ENCODE data around the gene RRP9.
"Not testable (repeated sequence)": the region's sequence is repeated elsewhere in the genome, so short reads cannot be mapped to it uniquely, and the experiment has no call there.

Gene RRP9

DNA sequence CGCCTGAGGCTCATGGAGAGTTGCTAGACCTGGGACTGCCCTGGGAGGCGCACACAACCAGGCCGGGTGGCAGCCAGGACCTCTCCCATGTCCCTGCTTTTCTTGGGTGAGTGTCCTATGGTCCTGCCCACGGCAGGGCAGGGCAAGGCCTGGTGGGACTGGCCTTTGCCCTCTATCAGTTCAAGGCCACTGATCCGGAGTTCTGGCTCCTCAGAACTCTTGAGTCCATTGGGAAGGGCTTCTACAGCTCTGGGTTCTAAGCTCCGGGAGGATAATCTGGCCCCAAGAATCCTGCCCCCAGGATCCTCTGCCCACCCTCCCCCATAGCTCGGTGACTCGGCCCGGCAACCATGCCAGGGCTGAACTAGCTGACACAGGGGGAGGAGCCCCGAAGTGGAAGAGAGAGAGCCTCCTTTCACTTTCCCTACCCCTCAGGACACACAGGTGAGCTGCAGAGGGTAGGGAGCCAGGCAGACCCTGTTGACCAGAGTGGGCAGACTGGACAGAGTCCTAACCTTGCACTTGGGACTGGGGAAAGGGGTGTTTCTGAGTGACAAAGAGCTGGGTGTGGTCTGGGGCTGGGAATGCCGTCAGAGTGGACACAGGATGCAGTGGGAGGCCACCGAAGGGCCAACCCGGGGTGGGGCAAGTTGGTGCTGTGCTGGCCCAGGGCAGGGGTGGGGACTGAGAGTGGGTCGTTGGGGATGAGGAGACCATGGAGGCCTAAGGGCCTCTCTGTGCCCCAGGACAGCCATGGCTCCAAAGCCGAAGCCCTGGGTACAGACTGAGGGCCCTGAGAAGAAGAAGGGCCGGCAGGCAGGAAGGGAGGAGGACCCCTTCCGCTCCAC lies 1.1 kb upstream of the RRP9 start:
- peak in 1 of 2 donors; percentile 40 for DNase-seq (ENCODE audit: extremely low read depth in 1 of 2, low read depth in 1 of 2)

DNA sequence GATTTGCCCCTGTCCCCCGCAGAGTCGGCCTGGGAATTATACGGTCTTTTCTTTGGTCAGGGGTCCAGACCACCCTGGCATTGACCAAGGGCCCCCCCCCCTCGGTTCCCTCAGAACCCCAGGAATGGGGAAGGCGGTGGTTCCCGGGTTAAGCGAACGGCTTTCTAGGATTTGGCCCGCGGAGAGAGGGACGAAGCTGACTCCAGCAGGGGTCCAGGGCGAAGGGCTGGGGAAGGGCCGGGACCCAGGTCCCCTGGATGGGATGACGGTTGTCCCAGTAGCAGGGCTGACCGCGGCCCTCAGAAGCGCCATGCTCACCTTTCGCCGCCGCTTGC lies 274 bp downstream of the RRP9 start:
- no peak for DNase-seq (ENCODE audit: extremely low read depth in 1 of 2, low read depth in 1 of 2)

DNA sequence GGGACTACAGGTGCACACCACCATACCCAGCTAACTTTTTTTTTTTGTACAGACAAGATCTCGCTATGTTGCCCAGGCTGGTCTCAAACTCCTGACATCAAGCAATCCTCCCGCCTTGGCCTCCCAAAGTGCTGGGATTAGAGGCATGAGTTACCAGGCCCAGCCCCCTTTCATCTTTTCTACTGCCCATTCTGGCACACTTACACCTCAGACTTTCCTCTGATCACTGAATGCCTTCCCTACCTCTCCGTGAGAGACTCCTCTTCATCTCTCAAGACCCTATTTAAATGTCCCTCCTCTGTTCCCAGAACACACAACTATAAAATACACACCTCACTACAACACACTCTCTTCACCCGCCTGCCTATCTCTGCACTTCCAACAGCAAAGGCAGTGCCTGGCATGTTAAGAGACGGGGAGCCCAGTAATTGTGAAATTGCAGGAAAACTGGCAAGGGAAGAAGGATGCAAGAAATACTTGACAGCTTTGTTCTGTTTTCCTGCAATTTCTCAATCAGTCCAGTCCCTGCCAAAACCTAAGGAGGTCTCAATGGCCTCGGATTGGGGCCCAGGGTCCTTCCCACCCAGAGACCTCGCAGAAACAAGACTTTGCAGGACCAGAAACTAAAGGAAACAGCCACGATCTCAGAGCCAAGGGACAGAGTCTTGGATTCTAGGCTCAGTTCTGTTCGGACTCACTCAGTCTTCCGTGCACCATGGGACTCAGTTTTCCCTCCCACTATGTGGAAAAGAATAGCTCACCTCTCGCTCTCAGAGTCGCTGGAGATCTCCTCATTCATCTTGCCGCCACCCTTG lies 849 bp downstream of the RRP9 start:
- no peak for DNase-seq (ENCODE audit: extremely low read depth in 1 of 2, low read depth in 1 of 2)

DNA sequence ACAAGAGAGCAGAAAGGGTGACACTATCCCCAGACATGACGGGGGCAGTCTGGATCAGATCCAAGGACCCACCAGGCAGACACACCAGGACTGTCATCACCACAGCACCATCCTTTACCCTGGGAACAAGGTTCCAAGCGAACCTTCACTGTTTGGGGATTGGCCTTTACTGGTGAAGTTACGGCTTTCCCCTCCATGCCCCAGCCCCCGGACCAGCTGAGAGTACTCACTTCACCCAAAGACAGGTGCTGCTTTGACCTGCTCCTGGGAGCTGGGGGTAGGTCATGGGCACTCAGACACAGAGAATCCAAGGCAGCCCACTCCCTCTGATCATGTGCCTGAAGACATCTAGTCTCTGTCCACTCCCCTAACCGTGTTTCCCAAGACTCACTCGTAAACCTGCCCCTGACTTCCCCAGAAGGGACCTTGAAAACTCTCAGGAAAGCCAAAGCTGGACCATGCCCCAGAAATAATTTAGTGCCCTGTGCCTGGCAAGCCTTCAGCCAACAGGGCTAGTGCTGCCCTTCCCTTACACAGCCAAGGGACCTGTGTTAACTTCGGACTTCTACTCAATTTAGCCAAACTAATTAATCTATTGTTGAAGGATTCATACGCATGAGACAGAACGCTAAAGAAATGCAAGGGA lies 2.8 kb downstream of the RRP9 start:
- DNase-seq (ENCODE audit: extremely low read depth in 1 of 2, low read depth in 1 of 2): no peak

DNA sequence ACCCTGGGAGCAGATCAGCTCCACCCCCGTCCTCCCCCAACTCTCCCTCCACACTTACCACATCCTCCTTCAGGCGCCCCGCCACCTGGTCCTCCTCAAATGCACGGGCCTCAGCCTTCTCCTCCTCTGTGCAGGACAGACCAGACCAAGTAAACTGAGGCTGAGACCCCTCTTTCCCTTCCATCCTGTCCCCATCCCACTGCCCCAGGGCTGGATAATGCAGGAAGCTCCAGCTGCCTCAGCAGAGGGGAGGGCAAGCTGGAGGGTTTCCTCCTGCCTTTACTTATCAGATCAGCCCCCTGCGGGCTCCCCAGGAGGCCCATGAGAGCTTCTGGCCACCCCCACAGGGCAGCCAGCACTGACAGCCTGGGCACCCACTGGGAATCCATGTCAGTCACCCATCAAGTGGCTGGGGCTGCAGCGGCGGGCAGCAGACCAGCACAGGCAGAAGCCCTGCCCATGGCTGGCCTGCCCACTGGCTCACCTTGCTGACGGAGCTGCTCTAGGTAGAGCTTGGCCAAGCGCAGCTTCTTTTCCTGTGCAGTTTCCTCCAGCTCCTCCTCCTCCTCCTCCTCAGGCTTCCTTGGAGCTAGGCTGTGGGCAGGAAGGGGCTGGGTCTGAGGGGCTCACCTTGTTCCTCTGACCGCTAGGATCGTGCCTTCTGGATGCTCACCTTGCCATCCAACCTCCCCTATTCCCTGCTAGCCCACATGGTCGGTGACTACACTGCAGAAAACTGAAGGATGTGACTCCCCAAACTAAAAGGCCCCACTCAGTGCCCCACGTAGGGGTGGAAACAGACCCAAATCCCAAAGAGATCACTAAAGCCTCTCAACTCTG lies 3.9 kb downstream of the RRP9 start:
- no peak for DNase-seq (ENCODE audit: extremely low read depth in 1 of 2, low read depth in 1 of 2)

DNA sequence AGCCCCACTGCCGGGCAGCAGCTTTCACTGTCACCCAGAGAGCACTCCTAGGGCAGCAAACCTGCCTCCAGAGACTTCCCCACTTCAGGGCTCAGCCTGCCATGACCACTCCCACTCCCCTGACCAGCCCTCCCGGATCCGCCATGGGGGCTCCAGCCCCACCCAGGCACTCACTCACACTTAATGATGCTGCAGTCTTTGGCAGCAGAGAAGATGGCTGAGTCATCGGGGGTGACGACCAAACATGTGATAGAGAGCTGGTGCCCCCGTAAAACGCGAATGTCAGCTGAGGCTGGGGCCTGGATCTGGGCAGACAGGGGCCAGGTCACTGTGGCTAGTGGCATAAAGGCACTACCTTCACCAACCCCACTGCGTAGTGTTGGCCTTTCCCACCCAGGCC lies 4.7 kb downstream of the RRP9 start:
- DNase-seq (ENCODE audit: extremely low read depth in 1 of 2, low read depth in 1 of 2): no peak

DNA sequence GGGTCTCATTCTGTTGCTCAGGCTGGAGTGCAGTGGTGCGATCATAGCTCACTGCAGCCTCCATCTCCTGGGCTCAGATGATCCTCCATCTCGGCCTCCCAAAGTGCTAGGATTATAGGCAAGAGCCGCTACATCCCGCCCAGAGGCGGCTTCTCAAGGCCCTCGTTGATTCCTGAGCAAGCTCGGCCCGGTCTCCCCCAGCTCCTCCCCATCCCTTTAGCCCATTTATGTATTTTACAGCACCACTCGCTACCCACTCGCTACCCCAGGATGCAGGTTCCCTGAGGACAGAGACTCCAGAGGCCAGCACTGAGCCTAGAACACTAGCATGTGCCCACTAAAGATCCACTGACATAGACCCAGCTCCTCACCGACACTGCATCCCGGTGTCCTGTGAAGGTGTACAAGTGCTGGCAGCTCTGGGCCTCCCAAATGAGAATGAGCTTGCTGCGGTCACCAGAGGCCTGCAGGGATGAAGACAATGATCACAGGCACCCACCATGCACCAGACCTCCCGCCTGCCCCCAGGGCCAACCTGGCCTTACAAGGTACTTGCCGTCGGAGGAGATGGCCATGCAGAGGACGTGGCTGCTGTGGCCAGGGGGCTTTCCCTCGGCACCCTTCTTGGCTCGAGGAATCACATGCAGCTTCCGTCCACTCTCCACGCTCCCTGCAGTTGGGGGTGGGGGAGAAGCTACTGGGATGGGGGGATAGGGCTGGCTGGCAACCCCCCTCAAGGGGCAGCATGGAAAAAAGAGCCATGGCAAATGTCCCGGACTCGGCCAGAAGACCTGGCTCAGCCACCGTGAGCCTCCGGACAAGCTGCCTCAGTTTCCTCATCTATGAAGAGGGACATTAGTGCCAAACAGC lies 5.6 kb downstream of the RRP9 start:
- no peak for DNase-seq (ENCODE audit: extremely low read depth in 1 of 2, low read depth in 1 of 2)

DNA sequence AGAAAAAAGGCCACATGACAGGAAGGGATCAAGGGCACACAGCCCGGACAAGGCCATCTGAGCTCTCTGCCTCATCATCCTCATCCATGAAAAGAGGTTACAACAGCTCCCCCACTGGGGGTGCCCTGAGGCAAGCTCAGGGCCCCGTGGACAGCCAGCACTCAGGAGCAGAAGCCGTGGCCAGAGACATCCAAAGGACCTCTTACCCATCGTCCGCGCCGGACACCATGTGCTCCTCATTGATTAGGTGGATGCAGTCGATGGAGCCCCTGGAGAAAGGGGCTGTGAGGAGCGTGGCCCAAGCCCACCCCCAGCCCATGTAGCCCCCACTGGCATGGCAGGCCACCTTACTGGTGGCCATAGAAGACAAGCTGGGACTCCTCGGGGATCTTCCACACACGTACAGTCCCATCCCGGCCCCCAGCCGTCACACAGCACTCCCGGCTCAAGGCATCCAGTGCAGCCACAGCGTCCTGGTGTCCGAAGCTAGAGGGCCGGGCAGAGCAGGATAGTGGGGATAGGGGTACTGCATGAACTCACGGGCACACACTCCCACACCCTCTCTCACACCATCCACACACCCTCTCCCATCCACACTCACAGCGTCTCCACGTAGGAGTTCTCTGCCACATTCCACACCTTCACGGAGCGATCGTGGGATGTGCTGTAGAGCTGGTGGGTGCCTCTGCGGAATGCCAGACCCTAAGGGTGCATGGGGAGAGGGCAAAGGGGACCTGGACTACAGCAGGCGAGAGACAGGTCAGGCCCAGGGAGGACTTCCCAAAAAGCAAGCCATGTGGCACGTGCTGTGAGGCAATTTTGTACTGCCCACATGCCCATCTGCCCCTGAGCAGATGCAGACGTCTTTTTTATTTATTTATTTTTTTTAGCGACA lies 6.5 kb downstream of the RRP9 start:
- no peak for DNase-seq (ENCODE audit: extremely low read depth in 1 of 2, low read depth in 1 of 2)

DNA sequence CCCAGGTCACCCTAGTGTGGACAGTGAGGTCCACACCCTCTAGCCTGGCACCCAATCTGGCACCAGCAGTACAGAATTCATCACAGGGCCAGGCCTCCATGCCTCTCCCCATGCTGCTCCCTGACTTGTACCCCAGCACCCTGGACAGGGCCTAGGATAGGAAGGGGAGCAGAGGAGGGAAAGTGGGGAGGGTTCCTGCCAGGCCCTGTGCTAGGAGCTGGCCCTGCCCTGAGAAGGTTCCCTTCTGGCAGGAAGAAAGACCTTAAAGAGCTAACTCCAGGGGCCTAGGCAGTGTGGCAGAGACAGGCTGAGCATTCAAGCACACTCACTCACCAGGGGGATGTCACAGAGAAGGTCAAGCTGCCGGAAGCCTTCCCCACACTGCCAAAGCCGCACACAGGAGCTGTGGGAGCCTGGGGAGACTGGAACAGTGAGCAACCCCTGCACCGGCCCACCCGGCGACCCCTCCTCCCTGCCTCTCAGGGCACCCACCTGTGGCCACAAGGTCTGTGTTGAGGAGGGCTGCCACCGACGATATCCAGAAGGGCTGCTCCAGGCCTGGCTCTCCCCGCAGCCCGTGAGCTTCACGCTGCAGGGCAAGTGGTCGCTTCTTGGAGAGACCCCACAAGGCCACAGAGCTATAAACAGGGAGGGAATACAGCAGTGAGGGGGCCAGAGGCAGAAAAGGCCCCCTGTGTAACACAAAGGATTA lies 7.4 kb downstream of the RRP9 start:
- DNase-seq (ENCODE audit: extremely low read depth in 1 of 2, low read depth in 1 of 2): no peak

DNA sequence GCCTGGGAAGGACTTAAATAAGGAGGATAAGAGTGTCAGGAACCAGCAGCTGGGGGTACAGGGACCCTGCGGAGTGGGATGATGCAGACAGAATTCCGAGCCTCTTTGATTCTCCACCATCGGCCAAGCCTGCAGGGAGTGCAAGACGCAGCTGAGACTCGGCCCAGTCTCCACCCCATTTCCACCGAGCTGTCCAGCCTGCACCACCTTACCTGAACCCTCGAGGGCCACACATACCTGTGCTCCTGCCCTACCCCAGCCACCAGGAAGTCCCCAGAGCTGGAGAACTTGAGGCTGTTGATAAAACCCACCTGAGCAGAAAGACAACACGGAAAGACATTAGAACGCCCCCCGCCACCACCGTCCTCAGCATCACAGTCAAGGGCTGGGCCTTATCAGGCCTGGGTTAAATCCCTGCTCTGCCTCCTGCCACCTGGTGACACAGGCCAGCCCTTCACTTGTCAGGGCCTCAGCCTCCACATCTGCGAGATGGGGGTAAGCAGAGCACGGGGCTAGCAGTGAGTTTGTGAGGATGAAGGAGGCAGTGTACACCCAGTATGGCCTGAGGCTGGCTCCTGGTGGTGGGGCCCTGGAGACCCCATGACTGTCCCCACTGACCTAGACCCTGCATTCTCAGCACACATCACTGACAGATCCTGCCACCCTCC lies 8.1 kb downstream of the RRP9 start:
- DNase-seq (ENCODE audit: extremely low read depth in 1 of 2, low read depth in 1 of 2): no peak

DNA sequence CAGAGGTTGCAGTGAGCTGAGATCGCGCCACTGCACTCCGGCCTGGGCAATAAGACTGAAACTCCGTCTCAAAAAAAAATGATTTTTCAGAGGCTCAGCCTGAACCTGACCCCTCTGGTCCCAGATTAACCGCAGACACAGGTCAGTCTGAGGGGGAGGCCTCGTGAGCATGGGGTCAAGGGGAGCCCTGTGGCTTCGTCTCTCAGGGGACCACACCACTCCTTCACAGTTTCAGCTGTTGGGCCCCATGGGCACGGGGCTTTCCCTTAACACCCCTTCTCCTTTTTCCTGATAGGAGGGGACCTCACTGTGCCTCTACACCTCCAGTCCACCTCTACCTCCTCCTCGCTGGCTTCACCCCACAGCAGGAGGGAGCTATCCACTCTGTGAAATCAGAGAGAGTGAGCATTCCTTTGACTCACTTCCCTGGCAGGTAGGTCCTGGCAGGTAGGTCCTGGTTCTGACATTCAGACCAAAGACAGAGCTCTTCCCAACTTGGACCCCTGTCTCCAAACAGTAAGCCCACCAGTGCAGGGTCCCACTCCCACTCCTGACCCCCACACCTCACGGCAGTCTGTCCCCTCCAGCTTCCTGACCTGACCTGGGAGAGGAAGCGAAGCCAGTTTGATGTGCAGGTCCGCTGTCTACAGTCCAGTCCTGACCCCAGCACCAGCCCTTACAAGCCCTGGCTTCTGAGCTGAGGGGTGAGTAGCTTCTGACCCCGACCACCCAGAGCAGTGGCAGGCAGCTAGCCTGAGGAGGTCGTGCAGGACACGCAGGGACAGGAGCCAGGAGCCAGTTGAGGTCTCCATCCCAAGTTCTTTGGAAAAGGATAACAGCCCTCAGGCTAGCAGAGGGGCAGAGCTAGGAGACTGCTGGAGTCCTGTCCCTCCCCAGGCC lies 9.0 kb downstream of the RRP9 start:
- no peak for DNase-seq (ENCODE audit: extremely low read depth in 1 of 2, low read depth in 1 of 2)

DNA sequence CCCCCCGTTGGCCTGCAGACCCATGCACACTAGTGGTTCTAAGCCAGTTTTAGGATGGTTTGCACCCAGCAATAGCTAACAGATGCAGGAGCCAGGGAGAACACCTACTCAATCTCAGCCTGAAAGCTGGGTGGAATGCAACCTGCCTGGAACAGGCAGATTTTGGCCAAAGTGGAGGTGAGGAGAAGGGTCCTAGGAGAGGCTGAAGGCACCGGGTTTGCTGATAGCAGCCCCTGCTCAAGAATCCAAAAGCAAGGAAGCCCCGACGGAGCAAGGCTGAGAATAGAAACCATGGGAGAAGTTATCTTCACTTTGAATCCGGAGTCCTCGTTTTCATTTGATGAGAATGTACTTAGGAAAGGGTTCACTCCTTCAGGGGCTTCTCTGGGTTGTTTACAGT lies 9.9 kb downstream of the RRP9 start:
- no peak for DNase-seq (ENCODE audit: extremely low read depth in 1 of 2, low read depth in 1 of 2)

DNA sequence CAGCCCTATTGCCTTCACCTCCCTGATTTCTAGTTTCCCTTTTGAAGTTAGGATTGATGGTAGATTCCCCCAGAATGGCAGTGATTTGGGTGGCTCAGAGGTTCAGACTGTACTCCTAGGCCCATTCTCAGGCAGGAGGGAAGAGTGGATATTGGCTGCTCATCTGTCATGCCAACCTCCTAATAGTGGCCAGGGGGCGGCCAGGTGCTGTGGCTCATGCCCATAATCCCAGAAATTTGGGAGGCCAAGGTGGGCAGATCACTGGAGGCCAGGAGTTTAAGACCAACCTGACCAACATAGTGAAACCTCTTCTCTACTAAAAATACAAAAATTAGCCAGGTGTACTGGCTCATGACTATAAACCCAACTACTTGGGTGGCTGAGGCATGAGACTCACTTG lies 11.3 kb downstream of the RRP9 start:
- DNase-seq (ENCODE audit: extremely low read depth in 1 of 2, low read depth in 1 of 2): no peak

DNA sequence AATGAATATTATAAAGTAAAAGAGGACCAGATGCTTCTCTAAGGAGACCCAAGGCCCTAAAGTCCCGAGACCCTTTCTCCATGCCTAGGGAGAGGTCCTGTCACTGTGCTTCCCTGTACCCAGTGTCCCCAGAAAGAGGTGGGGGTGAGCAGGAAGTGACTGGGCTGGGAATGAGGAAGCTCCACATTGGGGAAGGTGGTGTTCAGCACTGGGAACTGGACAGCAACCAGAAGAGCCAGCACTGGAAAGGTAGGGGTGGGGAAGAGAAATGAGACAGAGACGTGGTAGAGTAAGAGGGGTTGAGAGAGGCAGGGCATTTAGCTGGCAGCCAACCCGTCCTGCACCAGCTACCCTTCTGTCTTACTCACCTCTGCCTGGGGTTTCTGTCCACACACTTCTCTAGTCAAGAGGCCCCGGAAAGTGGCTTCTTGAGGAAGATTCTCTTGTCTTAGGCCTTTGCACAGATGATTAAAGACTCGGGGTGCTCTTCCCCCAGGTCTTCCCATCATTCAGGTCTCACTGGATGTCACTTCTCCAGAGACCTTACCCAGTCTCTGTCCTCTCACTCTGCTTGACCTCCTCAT lies 12.2 kb downstream of the RRP9 start:
- no peak for DNase-seq (ENCODE audit: extremely low read depth in 1 of 2, low read depth in 1 of 2)

DNA sequence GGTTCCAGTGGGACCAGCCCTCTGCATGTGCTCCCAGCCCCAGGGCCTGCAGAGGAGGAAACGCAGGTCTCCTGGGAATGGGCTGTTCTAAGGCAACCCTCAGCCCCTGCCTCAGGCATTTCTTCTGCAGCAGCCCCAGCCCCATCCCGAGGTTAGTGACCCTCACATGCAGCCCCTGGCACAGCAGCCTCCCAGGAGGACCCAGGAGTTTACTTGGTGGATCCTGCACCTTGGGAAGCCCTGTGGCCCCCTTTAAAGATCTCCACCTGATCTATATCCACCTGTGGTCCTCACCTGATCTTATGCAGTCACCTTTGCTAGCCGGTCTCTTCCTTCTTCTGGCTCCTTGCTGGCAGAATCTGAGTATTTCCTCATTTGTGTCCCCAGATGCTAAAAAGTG lies 12.7 kb downstream of the RRP9 start:
- DNase-seq (ENCODE audit: extremely low read depth in 1 of 2, low read depth in 1 of 2): not testable (repeated sequence)

DNA sequence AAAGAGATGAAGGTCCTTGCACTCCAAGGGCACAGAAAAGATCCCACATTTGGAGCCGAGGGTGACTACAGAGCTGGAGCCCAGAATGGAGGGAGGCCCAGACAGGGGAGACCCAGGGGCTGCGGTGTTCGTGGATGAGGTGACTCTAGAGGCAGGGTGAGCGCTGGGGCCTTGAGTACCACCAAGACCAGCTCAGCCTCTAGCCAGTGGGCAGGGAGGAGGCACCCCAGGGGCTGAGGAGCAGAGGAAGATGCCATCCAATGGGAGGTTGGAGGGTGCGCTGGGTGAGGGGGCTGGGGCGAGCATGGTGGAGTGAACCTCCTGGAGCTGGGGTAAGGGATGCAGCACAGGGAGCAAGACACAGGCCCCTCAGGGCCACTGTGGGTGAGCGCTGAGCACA lies 13.3 kb downstream of the RRP9 start:
- no peak for DNase-seq (ENCODE audit: extremely low read depth in 1 of 2, low read depth in 1 of 2)

Data from stimulated activated CD8-positive, alpha-beta memory T cell treated with anti-CD3 and anti-CD28 coated beads, Interleukin-7, amount 100 ng/mL, for 48 hours (primary cell).